HG03460 (cell line): ENCODE measurements around the gene ERGIC1.
"Not testable (repeated sequence)": the region's sequence is repeated elsewhere in the genome, so short reads cannot be mapped to it uniquely, and the experiment has no call there.

Experiments
- ATAC-seq: cut with Tn5 transposase; IDR thresholded peaks from one replicate; pipeline ENCODE4 v1.9.1; 2021; ENCODE audit not compliant: unreplicated experiment

ERGIC1 gene

GRCh38 chr5:172862165-172862801, 28.2 kb downstream of the ERGIC1 start:
- no peak for ATAC-seq

- not testable (repeated sequence) for ATAC-seq
Measured at GRCh38 chr5:172864171-172864570, 30.1 kb downstream of the ERGIC1 start.

- ATAC-seq: no peak
Measured at GRCh38 chr5:172864747-172865146, 30.7 kb downstream of the ERGIC1 start.

- ATAC-seq: no peak
Measured at GRCh38 chr5:172866378-172866777, 32.3 kb downstream of the ERGIC1 start.

DNA sequence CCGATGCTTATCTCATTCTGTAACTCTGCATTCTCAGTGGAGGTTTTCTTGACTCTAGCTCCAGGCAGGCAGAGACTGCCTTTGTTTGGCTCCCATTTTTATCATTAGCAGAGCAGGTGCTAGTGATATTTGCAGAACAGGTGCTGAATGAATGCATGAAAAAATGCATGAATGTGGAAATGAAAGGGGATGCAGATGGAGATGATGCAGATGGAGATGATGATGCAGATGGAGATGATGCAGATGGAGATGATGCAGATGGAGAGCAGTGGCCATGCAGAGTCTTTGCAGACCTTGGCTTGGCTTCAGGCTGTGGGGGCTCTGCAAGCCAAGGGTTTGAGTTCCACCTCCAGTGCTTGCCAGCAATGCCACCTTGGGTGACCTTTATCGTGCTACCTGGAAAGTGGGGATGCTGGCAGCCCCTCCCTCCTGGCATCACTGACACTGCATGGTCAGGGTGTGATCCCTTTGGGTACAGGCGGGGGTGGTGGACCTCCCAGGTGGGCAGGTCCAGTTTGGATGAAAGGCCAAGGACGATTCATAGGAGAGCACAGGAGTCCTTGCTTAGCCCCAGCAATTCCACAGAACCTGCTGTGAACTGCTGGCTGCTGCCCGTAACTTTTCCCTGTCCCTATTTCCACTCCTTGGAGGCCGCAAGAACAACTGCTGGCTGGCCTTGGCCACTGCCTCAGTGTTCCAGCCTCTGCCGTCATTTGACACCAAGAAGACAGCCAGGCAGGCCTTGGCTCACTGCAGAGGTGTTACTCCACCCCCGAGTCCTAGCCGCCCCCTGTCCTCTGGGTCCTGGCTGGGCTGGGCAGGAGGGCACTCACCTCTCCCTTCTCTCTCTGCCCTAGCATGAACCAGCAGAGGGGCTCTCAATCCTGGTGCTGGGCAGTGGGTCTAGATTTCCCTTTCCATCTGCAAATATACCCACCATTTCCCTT, 33.0 kb downstream of the ERGIC1 start:
- ATAC-seq: no peak

DNA sequence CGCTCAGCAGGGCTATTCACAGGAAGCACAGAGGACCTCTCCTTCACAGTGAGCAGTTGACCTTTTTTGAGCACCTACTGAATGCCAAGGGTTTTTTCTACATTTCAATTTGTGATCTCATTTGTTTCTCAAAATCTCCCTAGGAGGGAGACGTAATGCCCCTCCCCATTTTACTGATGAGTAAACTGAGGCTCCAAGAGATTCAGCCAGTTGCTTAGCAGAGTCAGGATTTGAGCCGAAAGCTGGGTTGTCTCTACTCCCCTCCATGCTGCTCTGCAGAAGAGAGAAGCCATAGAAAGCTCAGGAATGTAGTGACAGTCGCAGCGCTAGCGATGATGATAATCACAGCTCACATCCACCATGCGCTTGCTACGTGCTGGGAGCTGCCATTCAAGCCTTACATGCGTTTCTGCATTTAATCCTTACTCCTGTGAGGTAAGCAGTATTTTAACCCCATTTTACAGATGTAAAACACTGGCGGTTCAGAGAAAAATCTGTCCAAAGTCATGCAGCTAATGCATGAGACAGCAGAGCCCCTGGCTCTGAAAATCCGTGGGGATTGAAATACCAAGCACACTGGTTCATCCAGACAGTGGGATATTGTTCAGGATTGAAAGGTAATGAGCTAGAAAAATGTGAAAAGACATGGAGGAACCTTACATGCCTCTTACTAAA, 33.8 kb downstream of the ERGIC1 start:
- ATAC-seq: no peak

DNA sequence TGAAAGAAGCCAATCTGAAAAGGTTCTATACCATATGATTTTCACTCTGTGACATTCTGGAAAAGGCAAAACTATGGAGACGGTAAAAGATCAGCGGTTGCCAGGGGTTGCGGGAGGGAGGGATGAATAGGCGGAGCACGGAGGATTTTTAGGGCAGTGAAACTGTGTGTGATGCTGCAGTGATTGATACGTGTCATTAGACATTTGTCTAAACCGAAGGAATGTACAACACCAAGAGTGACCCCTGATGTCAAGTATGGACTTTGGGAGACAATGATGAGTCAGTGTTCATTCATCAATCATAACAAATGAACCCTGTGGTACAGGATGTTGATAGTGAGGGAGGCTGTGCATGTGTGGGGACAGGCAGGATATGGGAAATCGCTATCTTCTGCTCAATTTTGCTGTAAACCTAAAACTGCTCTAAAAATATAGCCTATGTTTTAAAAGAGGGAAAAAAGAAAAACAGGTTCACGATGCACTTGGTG, 34.4 kb downstream of the ERGIC1 start:
- no peak for ATAC-seq

DNA sequence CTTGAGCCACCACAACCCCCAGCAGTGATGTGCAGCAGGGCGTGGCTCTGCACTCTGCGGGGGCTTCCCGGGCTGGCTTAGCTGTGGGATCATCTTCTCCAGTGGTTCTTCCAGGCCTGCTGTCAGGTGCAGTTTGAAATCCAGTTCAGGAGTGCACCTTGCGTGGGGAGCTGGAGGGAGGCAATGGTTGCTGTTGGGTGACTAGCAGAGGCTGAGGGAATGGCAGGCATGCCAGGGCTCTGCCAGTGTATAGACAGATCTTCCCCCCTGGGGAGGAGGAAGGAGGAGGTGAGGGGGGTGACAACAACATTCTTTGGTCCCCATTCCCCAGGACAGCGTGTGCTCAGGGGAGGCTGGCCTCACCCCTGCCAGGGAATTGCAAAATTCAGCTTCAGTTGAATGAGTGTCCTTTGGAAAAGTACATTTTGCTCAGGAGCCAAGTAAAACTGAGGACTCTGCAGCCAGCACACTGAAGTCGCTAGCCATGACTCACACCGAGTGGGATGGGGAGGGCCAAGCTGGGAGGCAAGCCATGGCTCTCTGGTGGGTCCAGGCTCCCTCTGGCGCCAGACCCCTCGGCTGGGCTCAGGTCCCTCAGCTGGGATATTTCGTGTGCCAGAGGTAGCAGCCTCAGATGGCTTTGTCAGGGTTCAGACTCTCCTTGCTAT, 35.0 kb downstream of the ERGIC1 start:
- no peak for ATAC-seq

DNA sequence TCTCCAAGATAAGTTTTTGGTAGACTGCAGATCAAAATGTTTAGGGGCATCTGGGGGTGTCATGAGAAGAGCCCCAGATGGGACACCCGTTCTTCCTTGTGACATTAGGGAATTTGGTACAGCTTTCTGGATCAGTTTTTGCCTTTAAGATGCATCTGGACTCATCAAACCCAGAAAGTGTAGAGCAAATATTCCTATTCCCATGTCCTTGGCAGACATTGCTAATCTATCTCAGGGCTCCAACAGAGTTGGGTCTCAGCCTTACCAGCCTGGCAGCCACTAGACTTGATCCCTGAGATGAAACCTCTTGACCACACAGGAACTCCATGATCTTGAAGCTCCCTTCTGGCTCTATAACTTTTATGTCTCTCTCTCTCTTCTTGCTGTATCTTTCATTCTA, 35.6 kb downstream of the ERGIC1 start:
- no peak for ATAC-seq

DNA sequence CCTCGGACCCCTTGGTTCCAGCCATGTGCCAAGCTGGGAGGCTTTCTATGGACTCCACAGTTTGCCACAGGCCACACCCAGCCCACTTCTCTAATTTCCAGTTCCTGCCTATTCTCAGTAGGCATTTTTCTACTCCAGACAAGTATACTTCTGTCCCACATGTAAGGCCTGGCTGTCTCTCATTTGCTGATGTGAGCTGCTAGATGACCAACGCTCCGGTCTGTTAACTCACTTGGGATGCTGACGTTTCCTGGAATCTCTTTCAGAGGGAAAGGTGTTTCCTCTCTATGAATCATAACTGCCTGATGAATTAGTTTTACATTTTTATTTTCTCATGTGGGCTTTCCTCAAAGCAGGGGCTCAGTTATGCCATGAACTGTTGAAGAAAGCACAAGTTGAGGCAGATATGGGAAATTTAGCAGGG, 36.3 kb downstream of the ERGIC1 start:
- no peak for ATAC-seq

DNA sequence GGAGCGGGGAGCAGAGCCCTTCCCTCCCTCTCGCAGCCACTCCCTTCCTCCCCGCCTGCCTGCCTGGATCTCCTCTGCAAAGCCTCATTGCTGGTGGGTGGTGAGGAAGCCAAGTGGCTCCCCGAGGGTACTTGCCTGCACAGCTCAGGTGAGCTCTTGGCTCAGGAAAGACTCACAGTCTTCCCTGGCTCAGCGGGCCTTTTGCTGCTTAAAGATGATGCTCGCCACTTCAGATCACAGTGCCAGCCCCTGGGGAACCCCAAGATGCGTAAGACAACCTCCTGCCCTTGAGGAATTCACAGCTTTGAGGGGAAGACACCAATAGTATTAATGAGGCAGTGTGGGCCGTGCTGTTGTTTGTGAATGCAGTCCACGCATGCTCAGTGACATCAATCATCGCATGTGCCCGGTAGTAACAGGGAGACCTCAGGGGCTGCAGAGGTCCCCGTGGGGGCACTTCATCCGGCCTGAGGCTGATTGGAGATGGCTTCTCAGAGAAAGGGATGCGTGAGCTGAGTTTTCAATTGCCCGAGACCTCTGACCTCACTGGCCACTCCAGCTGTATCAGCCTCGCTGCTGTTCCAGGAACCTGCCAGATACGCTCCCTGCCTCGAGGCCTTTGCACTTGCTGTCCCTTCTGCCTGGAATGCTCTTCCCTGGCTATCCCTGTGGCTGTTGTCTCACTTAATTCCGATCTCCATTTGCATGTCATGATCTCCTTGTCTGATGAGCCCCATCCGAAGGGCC, 36.8 kb downstream of the ERGIC1 start:
- no peak for ATAC-seq

GRCh38 chr5:172871536-172871935, 37.5 kb downstream of the ERGIC1 start:
- no peak for ATAC-seq

- no peak for ATAC-seq
Measured at GRCh38 chr5:172871982-172872381, 37.9 kb downstream of the ERGIC1 start.

DNA sequence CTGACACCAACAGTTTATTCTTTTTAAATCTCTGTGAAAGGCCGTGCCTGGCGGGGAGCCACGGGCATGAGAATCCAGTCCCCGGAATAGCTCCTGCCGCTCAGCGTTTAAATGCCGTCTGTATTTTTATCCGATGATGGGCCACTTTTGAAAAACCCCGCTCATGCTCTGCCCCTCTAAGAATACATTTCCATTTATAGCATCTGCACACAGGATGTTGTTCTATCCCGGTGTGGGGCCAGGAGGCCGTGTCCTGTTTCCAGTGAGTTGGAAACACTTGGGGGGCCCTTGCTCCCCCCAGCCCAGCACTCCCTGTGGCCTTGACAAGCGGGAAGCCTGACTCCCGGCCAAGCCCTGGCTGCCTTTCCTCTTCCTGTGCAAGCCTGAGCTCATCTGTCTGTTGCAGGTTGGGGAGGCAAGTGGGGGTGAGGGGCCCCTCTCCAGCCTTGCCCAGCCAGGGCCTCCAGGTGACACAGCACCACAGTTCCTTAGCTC, 39.0 kb downstream of the ERGIC1 start:
- ATAC-seq: no peak

DNA sequence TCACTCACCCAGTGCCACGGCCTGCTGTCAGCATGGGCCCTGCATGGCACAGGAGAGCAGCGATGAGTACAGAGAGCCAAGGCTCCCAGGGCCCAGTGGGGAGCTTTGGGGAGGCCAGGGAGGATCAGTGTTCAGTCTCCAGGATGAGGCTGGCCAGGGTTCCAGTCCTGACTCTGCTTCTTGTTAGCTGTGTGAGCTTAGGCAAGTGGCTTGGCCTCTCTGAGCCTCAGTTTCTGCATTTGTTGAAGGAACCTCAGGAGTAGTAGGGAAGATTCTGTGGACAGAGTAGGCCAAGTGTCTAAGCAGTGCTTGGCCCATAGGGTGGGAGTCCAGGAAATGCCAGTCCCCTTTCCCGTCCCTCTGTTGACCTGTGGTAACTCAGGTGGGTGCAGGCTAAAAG, 39.5 kb downstream of the ERGIC1 start:
- no peak for ATAC-seq

DNA sequence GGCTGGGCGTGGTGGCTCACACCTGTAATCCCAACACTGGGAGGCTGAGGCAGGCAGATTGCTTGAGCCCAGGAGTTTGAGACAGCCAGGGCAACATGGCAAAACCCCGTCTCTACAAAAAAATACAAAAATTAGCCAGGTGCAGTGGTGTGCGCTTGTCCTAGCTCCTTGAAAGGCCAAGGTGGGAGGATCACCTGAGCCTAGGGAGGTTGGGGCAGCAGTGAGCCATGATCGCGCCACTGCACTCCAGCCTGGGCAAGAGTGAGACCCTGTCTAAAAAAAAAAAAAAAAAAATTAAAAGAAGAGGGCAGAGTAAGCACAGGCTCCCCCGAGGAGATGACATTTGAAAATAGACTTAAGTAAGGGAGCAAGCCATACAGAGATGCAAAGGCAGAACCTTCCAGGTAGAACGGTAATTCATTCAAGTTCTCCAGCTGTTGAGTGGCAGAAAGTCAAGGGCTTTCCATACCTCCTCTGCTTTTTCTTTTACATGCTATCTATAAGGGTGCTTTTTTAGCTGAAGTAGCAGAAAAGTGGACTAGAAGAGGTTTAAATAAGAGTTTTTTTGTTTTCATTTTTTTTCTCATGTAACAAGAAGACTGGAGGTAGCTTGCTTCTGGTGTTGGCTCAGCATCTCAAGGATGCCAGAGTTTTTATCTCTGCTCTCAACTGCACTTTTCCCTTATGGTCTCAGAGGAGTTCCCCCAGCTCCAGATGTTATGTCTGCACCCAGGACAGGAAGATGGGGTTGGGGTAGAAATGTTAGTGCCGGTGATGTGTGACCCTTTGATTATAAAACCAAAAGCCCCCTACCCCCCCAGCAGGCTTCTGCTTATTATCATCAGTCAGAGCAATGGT, 40.8 kb downstream of the ERGIC1 start:
- no peak for ATAC-seq

DNA sequence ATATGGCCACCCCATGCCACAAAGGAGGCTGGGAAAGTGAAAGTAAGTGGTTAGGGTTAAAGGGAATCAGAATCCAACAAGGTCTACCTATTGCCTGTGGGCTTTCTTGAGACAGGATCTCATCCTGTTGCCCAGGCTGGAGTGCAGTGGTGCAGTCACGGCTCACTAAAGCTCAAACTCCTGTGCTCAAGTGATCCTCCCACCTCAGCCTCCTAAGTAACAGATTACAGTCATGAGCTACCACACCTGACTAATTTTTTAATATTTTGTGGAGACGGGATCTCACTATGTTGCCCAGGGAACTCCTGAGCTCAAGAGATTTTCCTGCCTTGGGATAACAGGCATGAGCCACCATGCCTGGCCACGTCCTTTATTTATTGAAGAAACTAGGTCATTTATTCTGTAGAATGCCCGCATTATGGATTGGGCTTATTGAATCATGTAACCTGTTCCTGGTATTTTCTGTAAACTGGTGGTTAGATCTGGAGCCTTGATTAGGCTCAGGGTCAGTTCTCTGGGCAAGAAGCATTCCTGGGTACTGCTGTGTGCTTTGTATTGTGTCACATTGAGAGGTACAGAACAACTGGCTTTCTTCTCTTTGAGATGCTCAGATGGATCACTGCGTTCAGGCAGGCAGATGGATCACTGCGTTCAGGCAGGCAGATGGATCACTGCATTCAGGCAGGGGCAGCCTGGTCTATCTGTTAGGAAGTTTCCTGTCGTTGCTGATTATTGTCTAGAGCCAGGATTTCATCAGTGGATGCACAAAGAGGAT, 41.6 kb downstream of the ERGIC1 start:
- no peak for ATAC-seq

DNA sequence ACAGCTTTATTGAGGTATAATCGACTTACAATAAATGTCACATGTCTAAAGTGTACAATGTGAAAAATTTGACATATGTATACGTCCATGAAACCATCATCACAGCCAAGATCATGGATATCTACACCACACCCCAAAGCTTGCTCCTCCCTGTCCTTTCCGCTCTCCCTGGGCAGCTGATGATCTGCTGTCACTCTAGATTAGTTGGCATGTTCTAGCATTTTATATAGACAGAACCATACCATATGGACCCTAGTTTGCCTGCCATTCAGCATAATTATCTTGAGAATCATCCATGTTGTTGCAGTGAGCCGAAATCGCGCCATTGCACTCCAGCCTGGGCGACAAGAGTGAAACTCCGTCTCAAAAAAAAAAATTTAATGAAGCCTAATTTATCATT, 42.5 kb downstream of the ERGIC1 start:
- no peak for ATAC-seq
